Trophoblast cell (in vitro differentiated cells and primary cell): ENCODE measurements around the gene SYNGR3.
"Not testable (repeated sequence)": the region's sequence is repeated elsewhere in the genome, so short reads cannot be mapped to it uniquely, and the experiment has no call there.

Experiments used
- DNase-seq, 2 donors: peaks; one replicate each; pipeline ENCODE4 v3.0.0-alpha.2; 2016
- H2AFZ ChIP-seq: 2 replicates; pipeline ENCODE4 v1.6.1; 2013; ENCODE audit warnings: low read length, moderate library complexity, mild to moderate bottlenecking; ENCODE audit not compliant: insufficient read depth, poor library complexity
- H2AK5ac ChIP-seq: 2 replicates; pipeline ENCODE4 v1.6.1; 2013; ENCODE audit warnings: mild to moderate bottlenecking, low read length
- H2BK120ac ChIP-seq: 2 replicates; pipeline ENCODE4 v1.6.1; 2013; ENCODE audit warnings: low read length, mild to moderate bottlenecking, moderate library complexity; ENCODE audit not compliant: insufficient read depth, poor library complexity
- H2BK12ac ChIP-seq: 2 replicates; pipeline ENCODE4 v1.6.1; 2013; ENCODE audit warnings: mild to moderate bottlenecking, low read length, moderate library complexity
- H2BK5ac ChIP-seq: 2 replicates; pipeline ENCODE4 v1.6.1; 2013; ENCODE audit warnings: low read length, low read depth, moderate library complexity, mild to moderate bottlenecking; ENCODE audit not compliant: poor library complexity
- H3K14ac ChIP-seq: 2 replicates; pipeline ENCODE4 v1.6.1; 2013; ENCODE audit warnings: mild to moderate bottlenecking, low read length
- H3K18ac ChIP-seq: 2 replicates; pipeline ENCODE4 v1.6.1; 2013; ENCODE audit warnings: mild to moderate bottlenecking, low read length
- H3K23ac ChIP-seq: 2 replicates; pipeline ENCODE4 v1.6.1; 2013; ENCODE audit warnings: low read length
- H3K27ac ChIP-seq: 2 replicates; pipeline ENCODE4 v1.5.1; 2013; ENCODE audit warnings: low read depth, mild to moderate bottlenecking, inconsistent platforms, low read length, moderate library complexity
- H3K27me3 ChIP-seq: 2 replicates; pipeline ENCODE4 v1.6.1; 2013; ENCODE audit warnings: inconsistent platforms, mild to moderate bottlenecking, low read length, moderate library complexity; ENCODE audit not compliant: insufficient read depth
- H3K36me3 ChIP-seq, 2 experiments: 1 replicate in 1 of 2; 2 replicates in 1 of 2; pipeline ENCODE4 v1.6.1; 2013; ENCODE audit warnings: low read length in 2 of 2, mild to moderate bottlenecking in 2 of 2, moderate library complexity in 1 of 2; ENCODE audit not compliant: insufficient read depth in 2 of 2, control insufficient read depth in 1 of 2
- H3K4ac ChIP-seq: 2 replicates; pipeline ENCODE4 v1.6.1; 2013; ENCODE audit warnings: low read depth, mild to moderate bottlenecking, low read length, moderate library complexity
- H3K4me1 ChIP-seq, 2 experiments: 1 replicate in 1 of 2; 2 replicates in 1 of 2; pipeline ENCODE4 v1.6.1; 2013; ENCODE audit warnings: low read length in 2 of 2, mild to moderate bottlenecking in 2 of 2, moderate library complexity in 1 of 2; ENCODE audit not compliant: insufficient read depth in 2 of 2, control insufficient read depth in 1 of 2
- H3K4me2 ChIP-seq: 2 replicates; pipeline ENCODE4 v1.6.1; 2013; ENCODE audit warnings: inconsistent platforms, mild to moderate bottlenecking, low read length, moderate library complexity
- H3K4me3 ChIP-seq: 2 replicates; pipeline ENCODE4 v1.5.1; 2013; ENCODE audit warnings: mild to moderate bottlenecking, low read depth, low read length, inconsistent platforms
- H3K79me1 ChIP-seq: one replicate; pipeline ENCODE4 v1.6.1; 2013; ENCODE audit warnings: low read length
- H3K79me2 ChIP-seq: 2 replicates; pipeline ENCODE4 v1.6.1; 2013; ENCODE audit warnings: low read length, mild to moderate bottlenecking; ENCODE audit not compliant: control insufficient read depth, insufficient read depth, poor library complexity
- H3K9ac ChIP-seq: 2 replicates; pipeline ENCODE4 v1.6.1; 2013; ENCODE audit warnings: mild to moderate bottlenecking, low read length
- H3K9me3 ChIP-seq: 2 replicates; pipeline ENCODE4 v1.6.1; 2013; ENCODE audit warnings: low read depth, mild to moderate bottlenecking, control low read depth, inconsistent platforms, low read length; ENCODE audit not compliant: insufficient read depth
- H4K12ac ChIP-seq: 2 replicates; pipeline ENCODE4 v1.6.1; 2013; ENCODE audit warnings: low read depth, mild to moderate bottlenecking, low read length, moderate library complexity
- H4K8ac ChIP-seq: 2 replicates; pipeline ENCODE4 v1.6.1; 2013; ENCODE audit warnings: low read depth, mild to moderate bottlenecking, low read length, moderate library complexity
- H4K91ac ChIP-seq: one replicate; pipeline ENCODE4 v1.6.1; 2013; ENCODE audit warnings: low read depth, mild to moderate bottlenecking, low read length, moderate library complexity
- WGBS: extraction: QIAGEN DNeasy Blood & Tissue Kit; methylation state at CpG from one replicate; pipeline ENCODE4 v1.1.7; 2013; ENCODE audit warnings: missing lambda C conversion rate; ENCODE audit not compliant: insufficient read length, insufficient coverage; ENCODE audit errors: extremely low coverage; 5-methylcytosine and 5-hydroxymethylcytosine counted together

SYNGR3 gene

DNA sequence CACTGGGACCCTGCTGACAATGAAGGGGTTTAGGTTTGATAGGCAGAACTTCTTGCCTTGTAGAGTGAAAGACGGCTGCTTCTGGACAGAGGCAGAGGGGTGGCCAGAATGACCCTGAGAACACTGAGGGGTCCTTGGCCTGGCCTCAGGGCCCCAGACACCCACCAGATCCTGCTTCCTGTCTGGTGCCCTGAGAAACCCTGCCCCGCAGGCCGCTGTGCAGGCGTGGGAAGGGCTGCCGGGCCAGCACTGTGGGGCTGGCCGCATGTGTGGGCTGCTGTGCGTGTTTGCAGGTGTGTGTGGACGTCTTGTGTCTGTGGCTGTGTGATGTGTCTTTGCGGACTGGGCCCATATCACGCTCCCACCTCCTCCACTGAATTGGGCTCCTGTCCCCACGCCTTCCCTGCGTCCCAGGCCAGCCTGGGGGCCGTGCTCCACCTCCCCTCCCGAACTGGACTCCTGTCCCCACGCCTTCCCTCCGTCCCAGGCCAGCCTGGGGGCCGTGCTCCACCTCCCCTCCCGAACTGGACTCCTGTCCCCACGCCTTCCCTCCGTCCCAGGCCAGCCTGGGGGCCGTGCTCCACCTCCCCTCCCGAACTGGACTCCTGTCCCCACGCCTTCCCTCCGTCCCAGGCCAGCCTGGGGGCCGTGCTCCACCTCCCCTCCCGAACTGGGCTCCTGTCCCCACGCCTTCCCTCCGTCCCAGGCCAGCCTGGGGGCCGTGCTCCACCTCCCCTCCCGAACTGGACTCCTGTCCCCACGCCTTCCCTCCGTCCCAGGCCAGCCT, 44.3 kb downstream of the SYNGR3 start:
- not testable (repeated sequence) for H2AFZ ChIP-seq, H3K79me2 ChIP-seq, H3K27me3 ChIP-seq, H3K4me3 ChIP-seq, H3K4ac ChIP-seq, H3K9me3 ChIP-seq, DNase-seq, H3K23ac ChIP-seq, H4K12ac ChIP-seq
- H3K4me1 ChIP-seq, result peaks cover 28 to 31% of the 10 kb centered on the region in 2 experiments
- H3K79me1 ChIP-seq, result peaks cover 13% of the 10 kb centered on the region
- H2BK120ac ChIP-seq, result peak overlapping the region; percentile 53
- peak overlapping the region; percentile 17 for H2AK5ac ChIP-seq
- H3K14ac ChIP-seq, result peak overlapping the region; percentile 38
- H3K27ac ChIP-seq, result peak overlapping the region; percentile 52
- peak overlapping the region; percentile 42 for H3K4me2 ChIP-seq
- peaks cover 22 to 28% of the 10 kb centered on the region in 2 experiments for H3K36me3 ChIP-seq
- H4K91ac ChIP-seq, result peak overlapping the region; percentile 56
- H4K8ac ChIP-seq, result peak overlapping the region; percentile 15
- peak overlapping the region; percentile 5 for H3K18ac ChIP-seq
- H2BK5ac ChIP-seq, result peak overlapping the region; percentile 7
- WGBS, result no CpG with 5 or more reads among the region's 32 CpGs
- peak overlapping the region; percentile 51 for H2BK12ac ChIP-seq
- peak overlapping the region; percentile 18 for H3K9ac ChIP-seq

DNA sequence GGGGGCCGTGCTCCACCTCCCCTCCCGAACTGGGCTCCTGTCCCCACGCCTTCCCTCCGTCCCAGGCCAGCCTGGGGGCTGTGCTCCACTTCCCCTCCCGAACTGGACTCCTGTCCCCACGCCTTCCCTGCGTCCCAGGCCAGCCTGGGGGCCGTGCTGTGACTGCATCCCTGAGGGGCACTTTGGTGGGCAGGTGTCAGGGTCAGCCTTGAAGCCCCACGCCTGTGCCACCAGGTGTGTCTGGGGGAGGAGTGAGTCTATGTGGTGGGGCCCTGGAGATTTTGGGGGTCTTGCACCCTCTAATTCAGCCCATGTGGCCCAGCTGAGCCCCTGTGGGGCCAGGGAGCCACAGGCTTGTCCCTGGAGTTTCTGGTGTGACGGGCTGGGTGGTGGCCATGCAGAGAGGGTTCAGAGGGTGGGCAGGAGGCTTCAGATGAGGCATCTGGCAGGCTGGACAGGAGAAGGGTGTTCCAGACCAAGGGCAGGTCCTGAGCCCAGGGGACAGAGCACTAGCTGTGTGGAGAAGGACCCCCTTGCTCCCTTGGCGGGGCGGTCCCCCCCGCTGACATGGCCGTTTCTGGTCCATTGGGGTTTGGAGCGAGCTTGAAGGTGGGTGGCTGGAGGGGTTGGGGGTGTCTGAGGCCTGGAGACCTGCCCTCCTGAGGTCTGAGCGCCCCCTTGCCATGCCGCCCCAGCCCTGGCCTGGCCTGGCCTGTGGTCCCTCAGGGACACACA, 45.1 kb downstream of the SYNGR3 start:
- no peak overlapping the region for H3K23ac ChIP-seq
- no peak overlapping the region for H3K18ac ChIP-seq
- H2BK5ac ChIP-seq, result no peak overlapping the region
- H2BK12ac ChIP-seq, result peak overlapping the region; percentile 56
- H3K27ac ChIP-seq, result no peak overlapping the region
- no peak overlapping the region for H3K4ac ChIP-seq
- H3K4me2 ChIP-seq, result no peak overlapping the region
- no CpG with 5 or more reads among the region's 17 CpGs for WGBS
- peak overlapping the region; percentile 61 for H3K14ac ChIP-seq
- peak overlapping the region; percentile 36 for H2BK120ac ChIP-seq
- H4K12ac ChIP-seq, result no peak overlapping the region
- peaks cover 28 to 31% of the 10 kb centered on the region in 2 experiments for H3K4me1 ChIP-seq
- peak overlapping the region; percentile 74 for H4K91ac ChIP-seq
- H3K79me1 ChIP-seq, result peaks cover 13% of the 10 kb centered on the region
- H3K27me3 ChIP-seq, result no peaks in the 10 kb centered on the region
- H4K8ac ChIP-seq, result no peak overlapping the region
- H3K79me2 ChIP-seq, result no peaks in the 10 kb centered on the region
- no peaks in the 10 kb centered on the region for H3K9me3 ChIP-seq
- no peak overlapping the region for H2AFZ ChIP-seq
- no peak for DNase-seq
- no peak overlapping the region for H3K4me3 ChIP-seq
- H3K9ac ChIP-seq, result no peak overlapping the region
- peaks cover 20 to 23% of the 10 kb centered on the region in 2 experiments for H3K36me3 ChIP-seq
- peak overlapping the region; percentile 89 for H2AK5ac ChIP-seq

DNA sequence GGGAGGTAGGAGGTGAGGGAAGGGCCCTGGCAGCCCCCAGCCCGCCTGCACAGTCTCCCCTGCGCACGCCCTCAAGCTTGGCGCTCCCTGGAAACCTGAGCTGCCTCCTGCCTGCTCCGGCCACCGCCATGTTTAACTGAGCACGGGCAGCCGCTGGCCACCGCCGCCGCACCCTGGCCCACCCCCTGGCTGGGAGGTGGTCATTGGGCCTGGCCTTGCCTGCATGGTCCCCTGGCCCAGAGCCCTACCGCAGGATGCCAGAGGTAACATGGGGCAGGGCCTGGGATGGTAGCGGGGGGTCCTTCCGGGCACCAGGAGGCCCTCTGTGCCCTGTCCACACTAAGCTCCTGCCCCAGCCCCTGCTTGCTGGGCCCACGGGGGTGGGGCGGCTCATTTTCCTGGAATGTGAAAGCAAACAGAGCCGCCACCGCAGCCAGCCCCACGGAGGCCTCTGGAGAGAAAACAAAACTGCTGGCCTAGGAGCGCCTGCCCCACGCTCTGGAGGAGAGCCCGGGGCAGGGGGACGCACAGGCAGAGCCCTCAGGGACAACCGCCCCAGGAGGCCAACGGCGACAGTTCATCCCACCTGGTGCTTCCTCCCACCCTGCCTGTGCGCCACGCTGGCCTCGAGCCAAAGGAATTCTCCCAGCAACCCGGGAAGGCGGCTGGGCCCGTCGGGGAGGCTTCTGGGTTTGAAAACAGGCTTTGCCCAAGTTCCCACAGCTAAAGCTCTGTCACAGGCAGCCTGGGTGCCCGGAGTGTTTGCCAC, 45.8 kb downstream of the SYNGR3 start:
- no peaks in the 10 kb centered on the region for H3K9me3 ChIP-seq
- DNase-seq, result no peak
- H2BK120ac ChIP-seq, result peak overlapping the region; percentile 36
- WGBS, result no CpG with 5 or more reads among the region's 34 CpGs
- peaks cover 28 to 31% of the 10 kb centered on the region in 2 experiments for H3K4me1 ChIP-seq
- H3K14ac ChIP-seq, result peak overlapping the region; percentile 61
- H4K12ac ChIP-seq, result peak overlapping the region; percentile 56
- H3K9ac ChIP-seq, result no peak overlapping the region
- H4K91ac ChIP-seq, result peak overlapping the region; percentile 74
- peaks cover 17 to 20% of the 10 kb centered on the region in 2 experiments for H3K36me3 ChIP-seq
- no peak overlapping the region for H3K4ac ChIP-seq
- peak overlapping the region; percentile 26 for H3K18ac ChIP-seq
- peaks cover 13% of the 10 kb centered on the region for H3K79me1 ChIP-seq
- no peaks in the 10 kb centered on the region for H3K27me3 ChIP-seq
- H3K4me3 ChIP-seq, result no peak overlapping the region
- peak overlapping the region; percentile 52 for H2AK5ac ChIP-seq
- peak overlapping the region; percentile 58 for H2BK12ac ChIP-seq
- no peaks in the 10 kb centered on the region for H3K79me2 ChIP-seq
- H2BK5ac ChIP-seq, result peak overlapping the region; percentile 31
- peak overlapping the region; percentile 19 for H2AFZ ChIP-seq
- H3K4me2 ChIP-seq, result no peak overlapping the region
- H3K23ac ChIP-seq, result no peak overlapping the region
- peak overlapping the region; percentile 36 for H3K27ac ChIP-seq
- peak overlapping the region; percentile 42 for H4K8ac ChIP-seq
